GM23338 (cell line): ENCODE results near the gene CRTC1. TPM values are rescaled to one million over a fixed set of nuclear protein-coding genes. Genes with fewer than 3 reads are reported as not detected.

Experiments used
- ATAC-seq: fragments of 200-7000 bp; cut with Tn5 transposase; 3 replicates; pipeline ENCODE4 v1.9.1; 2020
- DNase-seq: peaks from one replicate; pipeline ENCODE4 v3.0.0-alpha.2; 2015; ENCODE audit warnings: low spot score
- H2AFZ ChIP-seq: fragments of 200-600 bp; sonication (generic); 2 replicates; pipeline ENCODE4 v1.8.0; 2016; ENCODE audit warnings: antibody characterized with exemption, mild to moderate bottlenecking, moderate library complexity
- H3F3A ChIP-seq: fragments of 200-600 bp; sonication (generic); replicated peaks from 2 replicates; pipeline ENCODE4 v1.8.0; 2017; ENCODE audit warnings: antibody characterized with exemption, mixed run types, low read depth
- H3K27ac ChIP-seq: fragments of 200-600 bp; sonication (generic); 2 replicates; pipeline ENCODE4 v1.6.1; 2016; ENCODE audit warnings: low read depth
- H3K27me3 ChIP-seq: fragments of 200-600 bp; sonication (generic); 2 replicates; pipeline ENCODE4 v1.8.0; 2016; ENCODE audit warnings: mild to moderate bottlenecking, mixed run types, moderate library complexity; ENCODE audit not compliant: insufficient read depth
- H3K36me3 ChIP-seq: fragments of 200-600 bp; sonication (generic); 2 replicates; pipeline ENCODE4 v1.8.0; 2016; ENCODE audit warnings: mild to moderate bottlenecking; ENCODE audit not compliant: insufficient read depth
- H3K4me1 ChIP-seq: fragments of 200-600 bp; sonication (generic); 2 replicates; pipeline ENCODE4 v1.8.0; 2016; ENCODE audit warnings: mild to moderate bottlenecking, moderate library complexity; ENCODE audit not compliant: insufficient read depth
- H3K4me2 ChIP-seq: fragments of 200-600 bp; sonication (generic); 2 replicates; pipeline ENCODE4 v1.7.1; 2017; ENCODE audit warnings: mixed run types
- H3K4me3 ChIP-seq: fragments of 200-600 bp; sonication (generic); 2 replicates; pipeline ENCODE4 v1.6.1; 2016; ENCODE audit warnings: mixed run types
- H3K79me2 ChIP-seq: fragments of 200-600 bp; sonication (generic); replicated peaks from 2 replicates; pipeline ENCODE4 v1.8.0; 2017; ENCODE audit warnings: mild to moderate bottlenecking; ENCODE audit not compliant: insufficient read depth
- H3K9me2 ChIP-seq: fragments of 200-600 bp; sonication (generic); 2 replicates; pipeline ENCODE4 v1.8.0; 2017; ENCODE audit not compliant: insufficient read depth
- H4K20me1 ChIP-seq: fragments of 200-600 bp; sonication (generic); replicated peaks from 2 replicates; pipeline ENCODE4 v1.8.0; 2017; ENCODE audit warnings: mild to moderate bottlenecking; ENCODE audit not compliant: insufficient read depth
- H3K27ac Mint-ChIP-seq: 2 replicates; pipeline ENCODE4 v1.8.0; 2020; ENCODE audit warnings: inconsistent platforms, mild to moderate bottlenecking, moderate library complexity, mixed read lengths
- H3K27me3 Mint-ChIP-seq: 3 replicates; pipeline ENCODE4 v1.8.0; 2022; ENCODE audit warnings: low read depth, mild to moderate bottlenecking, moderate library complexity, mixed read lengths, inconsistent platforms; ENCODE audit not compliant: insufficient read depth, poor library complexity
- H3K36me3 Mint-ChIP-seq: 3 replicates; pipeline ENCODE4 v1.8.0; 2021; ENCODE audit warnings: low read depth, mild to moderate bottlenecking, inconsistent platforms, moderate library complexity, mixed read lengths
- H3K4me1 Mint-ChIP-seq: 3 replicates; pipeline ENCODE4 v1.8.0; 2020; ENCODE audit warnings: mild to moderate bottlenecking, inconsistent platforms, mixed read lengths
- H3K4me3 Mint-ChIP-seq: 3 replicates; pipeline ENCODE4 v1.8.0; 2021; ENCODE audit warnings: moderate library complexity, mild to moderate bottlenecking, inconsistent platforms, mixed read lengths
- H3K9me3 Mint-ChIP-seq: 3 replicates; pipeline ENCODE4 v1.8.0; 2020; ENCODE audit warnings: moderate library complexity, mild to moderate bottlenecking, inconsistent platforms, mixed read lengths
- CREB1 ChIP-seq: fragments of 250-450 bp; sonication (Bioruptor Pico); IDR thresholded peaks from 2 replicates; pipeline ENCODE4 v1.5.0; 2020; ENCODE audit warnings: low read depth, mild to moderate bottlenecking, moderate library complexity
- CTCF ChIP-seq, 2 experiments: fragments of 200-600 bp in 1 of 2; sonication (generic) in 1 of 2; conservative IDR thresholded peaks; 2 replicates each; pipeline versions ENCODE4 v1.5.1 to v1.6.1; 2016 to 2017; ENCODE audit warnings: antibody characterized with exemption in 2 of 2, low read depth in 2 of 2, mild to moderate bottlenecking in 2 of 2, moderate library complexity in 1 of 2
- ETS1 ChIP-seq: IDR thresholded peaks from 2 replicates; pipeline ENCODE4 v1.6.1; 2016; ENCODE audit warnings: antibody characterized with exemption
- EZH2 ChIP-seq: fragments of 200-600 bp; sonication (generic); IDR thresholded peaks from one replicate; pipeline ENCODE4 v1.8.0; 2017; ENCODE audit warnings: antibody characterized with exemption, mild to moderate bottlenecking, low read depth; ENCODE audit not compliant: unreplicated experiment
- EZH2phosphoT487 ChIP-seq: fragments of 200-600 bp; sonication (generic); IDR thresholded peaks from one replicate; pipeline ENCODE4 v1.8.1; 2018; ENCODE audit warnings: antibody characterized with exemption; ENCODE audit not compliant: unreplicated experiment
- JUNB ChIP-seq: IDR thresholded peaks from one replicate; pipeline ENCODE4 v1.6.1; 2016; ENCODE audit warnings: antibody characterized with exemption; ENCODE audit not compliant: unreplicated experiment
- NANOG ChIP-seq: IDR thresholded peaks from 2 replicates; pipeline ENCODE4 v1.6.1; 2016; ENCODE audit warnings: antibody characterized with exemption, borderline replicate concordance
- POLR2AphosphoS5 ChIP-seq: IDR thresholded peaks from 2 replicates; pipeline ENCODE4 v1.6.1; 2016; ENCODE audit warnings: antibody characterized with exemption, low read depth
- REST ChIP-seq: IDR thresholded peaks from one replicate; pipeline ENCODE4 v1.6.1; 2018; ENCODE audit warnings: antibody characterized with exemption; ENCODE audit not compliant: unreplicated experiment
- STAT1 ChIP-seq: IDR thresholded peaks from one replicate; pipeline ENCODE4 v1.6.1; 2016; ENCODE audit warnings: antibody characterized with exemption; ENCODE audit not compliant: unreplicated experiment
- ZNF114 ChIP-seq: fragments of 250-450 bp; sonication (Bioruptor Pico); IDR thresholded peaks from 2 replicates; pipeline ENCODE4 v1.5.0; 2020; ENCODE audit warnings: mild to moderate bottlenecking, moderate library complexity
- ZNF331 ChIP-seq: fragments of 250-450 bp; sonication (Bioruptor Pico); IDR thresholded peaks from 2 replicates; pipeline ENCODE4 v1.5.0; 2020; ENCODE audit warnings: low read depth, mild to moderate bottlenecking, moderate library complexity
- ZNF462 ChIP-seq: fragments of 250-450 bp; sonication (Bioruptor Pico); IDR thresholded peaks from 2 replicates; pipeline ENCODE4 v1.5.0; 2020; ENCODE audit warnings: mild to moderate bottlenecking, moderate library complexity
- polyA plus RNA-seq: library from polyadenylated mRNA; unstranded; fragments of >200 nt; fragmentation: Nextera tagmentation; extraction: Ambion mirVana; gene quantifications from 2 replicates; pipeline ENCODE4 v1.2.1, GENCODE V29; 2016
- total RNA-seq: library from RNA; depleted of rRNA; stranded (reverse); fragments of >200 nt; shearing (Covaris generic); gene quantifications from 2 replicates; pipeline ENCODE4 v1.2.3, GENCODE V29; 2014

Gene CRTC1
- total and polyA plus RNA-seq, 2 experiments from 2014 or later: 5.4 to 8.4 TPM

GRCh38 chr19:18636183-18636968, 47.1 kb upstream of the CRTC1 start:
- ATAC-seq (peak; percentile 87), DNase-seq (peak; percentile 98)
- H3K4me1 ChIP-seq: peaks cover 17% of the 10 kb centered on the region
- H3K4me1 Mint-ChIP-seq: peaks cover 11% of the 10 kb centered on the region
- H4K20me1 ChIP-seq: peaks cover 3% of the 10 kb centered on the region; the same call in 1 of the 2 replicates
- H3K36me3 Mint-ChIP-seq: no peaks in the 10 kb centered on the region
- H3K36me3 ChIP-seq: no peaks in the 10 kb centered on the region
- no peaks in the 10 kb centered on the region for H3K9me3 Mint-ChIP-seq
- peak overlapping the region; percentile 89 for H3K27ac ChIP-seq
- H3K4me3 ChIP-seq: peak overlapping the region; percentile 89
- H3K27ac Mint-ChIP-seq: peak overlapping the region; percentile 74
- peak overlapping the region; percentile 96 for H2AFZ ChIP-seq
- no peaks in the 10 kb centered on the region for H3K9me2 ChIP-seq
- TF ChIP-seq REST (no peak), EZH2phosphoT487 (no peak), JUNB (no peak), CREB1 (CRISPR knock-in tag) (no peak), EZH2 (no peak), CTCF (conservative IDR thresholded peaks at IDR 0.05; ENCODE audit: low read depth in 2 of 2) (no peak), ZNF114 (CRISPR knock-in tag) (no peak), NANOG (no peak), ZNF462 (no peak), ZNF331 (CRISPR knock-in tag) (no peak), POLR2AphosphoS5 (no peak), ETS1 (no peak), STAT1 (no peak)
- peaks cover 14% of the 10 kb centered on the region for H3K27me3 ChIP-seq
- H3K4me2 ChIP-seq: peak overlapping the region; percentile 66
- H3K27me3 Mint-ChIP-seq: peaks cover 7% of the 10 kb centered on the region
- no peaks in the 10 kb centered on the region for H3F3A ChIP-seq
- peaks cover 17% of the 10 kb centered on the region for H3K79me2 ChIP-seq
- H3K4me3 Mint-ChIP-seq: peak overlapping the region; percentile 88
